Omental fat pad (tissue), 4 donors: ENCODE measurements around the gene STK31. TPM values are rescaled to one million over a fixed set of nuclear protein-coding genes. Genes with fewer than 3 reads are reported as not detected.
A peak's percentile ranks its signal among the peaks of the same experiment; 100 is the strongest.

Experiments
- ATAC-seq: fragments of 150-250 bp; one replicate; pipeline ENCODE4 v1.9.1; 2016; ENCODE audit warnings: mild to moderate bottlenecking, moderate library complexity; ENCODE audit not compliant: low FRiP score
- DNase-seq: peaks from one replicate; pipeline ENCODE4 v3.0.0-alpha.2; 2019; ENCODE audit warnings: low spot score
- CTCF ChIP-seq, 3 donors: fragments of 450-650 bp; IDR thresholded peaks; one replicate each; pipeline ENCODE4 v1.5.1; 2016 to 2017; ENCODE audit warnings: antibody characterized with exemption in 3 of 3, mild to moderate bottlenecking in 3 of 3, moderate library complexity in 2 of 3
- total RNA-seq, 4 donors: library from RNA; depleted of rRNA; stranded (reverse); fragments of >200 nt; gene quantifications; one replicate each; pipeline ENCODE4 v1.1.0, GENCODE V29; 2016

Gene STK31
- total RNA-seq, 4 donors from 2014 or later = 0.19 to 0.84 (median 0.34) TPM

- ATAC-seq = no peak
- no peak for DNase-seq
Observed at GRCh38 chr7:23693224-23693623, 16.8 kb upstream of the STK31 start.

GRCh38 chr7:23696916-23697441, 13.0 kb upstream of the STK31 start:
- ATAC-seq (no peak), DNase-seq (no peak)

More at GRCh38 chr7:23693224-23693623, 16.8 kb upstream of the STK31 start:
- no peak for TF ChIP-seq CTCF (IDR thresholded peaks at IDR 0.05)

GRCh38 chr7:23698822-23699221, 11.2 kb upstream of the STK31 start:
- ATAC-seq (no peak), DNase-seq (no peak)
- TF ChIP-seq CTCF (IDR thresholded peaks at IDR 0.05) = no peak

More at GRCh38 chr7:23696916-23697441, 13.0 kb upstream of the STK31 start:
- no peak for TF ChIP-seq CTCF (IDR thresholded peaks at IDR 0.05)

- ATAC-seq = no peak
- no peak for TF ChIP-seq CTCF (IDR thresholded peaks at IDR 0.05)
- DNase-seq = no peak
Observed at GRCh38 chr7:23700046-23700445, 10.0 kb upstream of the STK31 start.

GRCh38 chr7:23709081-23709750, 803 bp upstream of the STK31 start:
- no peak for ATAC-seq
- no peak for DNase-seq
- no peak for TF ChIP-seq CTCF (IDR thresholded peaks at IDR 0.05)

GRCh38 chr7:23712368-23713284, 2.6 kb downstream of the STK31 start:
- ATAC-seq (peak; percentile 87), DNase-seq (no peak)
- peak in 1 of 3 donors; percentile 7 for TF ChIP-seq CTCF (IDR thresholded peaks at IDR 0.05)
